ENCODE results near the gene SMG1. TPM values are rescaled to one million over a fixed set of nuclear protein-coding genes. Genes with fewer than 3 reads are reported as not detected.
"Not testable (repeated sequence)": the region's sequence is repeated elsewhere in the genome, so short reads cannot be mapped to it uniquely, and the experiment has no call there.

SMG1 gene
- total RNA-seq, 1 experiment from 2014 or later: 105 TPM

GRCh38 chr16:18931756-18932155 lies 5.5 kb upstream of the SMG1 start:
- no peak overlapping the region for H3K4me3 ChIP-seq (ENCODE audit: low read depth, low read length, poor library complexity, severe bottlenecking)
- TF ChIP-seq, protein P1, sequence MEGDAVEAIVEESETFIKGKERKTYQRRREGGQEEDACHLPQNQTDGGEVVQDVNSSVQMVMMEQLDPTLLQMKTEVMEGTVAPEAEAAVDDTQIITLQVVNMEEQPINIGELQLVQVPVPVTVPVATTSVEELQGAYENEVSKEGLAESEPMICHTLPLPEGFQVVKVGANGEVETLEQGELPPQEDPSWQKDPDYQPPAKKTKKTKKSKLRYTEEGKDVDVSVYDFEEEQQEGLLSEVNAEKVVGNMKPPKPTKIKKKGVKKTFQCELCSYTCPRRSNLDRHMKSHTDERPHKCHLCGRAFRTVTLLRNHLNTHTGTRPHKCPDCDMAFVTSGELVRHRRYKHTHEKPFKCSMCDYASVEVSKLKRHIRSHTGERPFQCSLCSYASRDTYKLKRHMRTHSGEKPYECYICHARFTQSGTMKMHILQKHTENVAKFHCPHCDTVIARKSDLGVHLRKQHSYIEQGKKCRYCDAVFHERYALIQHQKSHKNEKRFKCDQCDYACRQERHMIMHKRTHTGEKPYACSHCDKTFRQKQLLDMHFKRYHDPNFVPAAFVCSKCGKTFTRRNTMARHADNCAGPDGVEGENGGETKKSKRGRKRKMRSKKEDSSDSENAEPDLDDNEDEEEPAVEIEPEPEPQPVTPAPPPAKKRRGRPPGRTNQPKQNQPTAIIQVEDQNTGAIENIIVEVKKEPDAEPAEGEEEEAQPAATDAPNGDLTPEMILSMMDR (conservative IDR thresholded peaks at IDR 0.05; ENCODE audit: low read depth, low read length): no peak
- no peak for TF ChIP-seq EZH2 (IDR thresholded peaks at IDR 0.05; ENCODE audit: borderline replicate concordance, low read depth, low read length, poor library complexity, severe bottlenecking)
- no peak overlapping the region for H3K27ac ChIP-seq (ENCODE audit: low read depth, low read length, poor library complexity, severe bottlenecking)
- DNase-seq (ENCODE audit: low spot score): no peak
- intact Hi-C loops (cut with micrococcal nuclease; ENCODE audit: unreplicated experiment): no loop called here
- no TSS peak for BruUV-seq (replicated peaks)
- H3K36me3 ChIP-seq (ENCODE audit: insufficient read depth, low read length, poor library complexity, severe bottlenecking): no peaks in the 10 kb centered on the region
- ChIA-PET CTCF (no interaction called here), POLR2A (ENCODE audit: low non-redundant PET) (no interaction called here)
- no peaks in the 10 kb centered on the region for H3K27me3 ChIP-seq (replicated peaks; ENCODE audit: insufficient read depth, low read depth, low read length, poor library complexity)
- H3K9me3 ChIP-seq (ENCODE audit: low read depth, low read length, poor library complexity, severe bottlenecking): no peaks in the 10 kb centered on the region
- no peaks in the 10 kb centered on the region for H3K4me1 ChIP-seq (ENCODE audit: insufficient read depth, low read length, poor library complexity, severe bottlenecking)

GRCh38 chr16:18930095-18930494 lies 3.9 kb upstream of the SMG1 start:
- H3K4me3 ChIP-seq (ENCODE audit: low read depth, low read length, poor library complexity, severe bottlenecking); DNase-seq (ENCODE audit: low spot score); POLR2A ChIA-PET (ENCODE audit: low non-redundant PET); H3K9me3 ChIP-seq (ENCODE audit: low read depth, low read length, poor library complexity, severe bottlenecking); H3K27ac ChIP-seq (ENCODE audit: low read depth, low read length, poor library complexity, severe bottlenecking); H3K27me3 ChIP-seq (replicated peaks; ENCODE audit: insufficient read depth, low read depth, low read length, poor library complexity); BruUV-seq (replicated peaks); intact Hi-C loops (cut with micrococcal nuclease; ENCODE audit: unreplicated experiment); H3K4me1 ChIP-seq (ENCODE audit: insufficient read depth, low read length, poor library complexity, severe bottlenecking); CTCF ChIA-PET; H3K36me3 ChIP-seq (ENCODE audit: insufficient read depth, low read length, poor library complexity, severe bottlenecking): not testable (repeated sequence)

GRCh38 chr16:18928073-18928472 lies 1.9 kb upstream of the SMG1 start:
- H3K4me1 ChIP-seq (ENCODE audit: insufficient read depth, low read length, poor library complexity, severe bottlenecking); intact Hi-C loops (cut with micrococcal nuclease; ENCODE audit: unreplicated experiment); H3K27ac ChIP-seq (ENCODE audit: low read depth, low read length, poor library complexity, severe bottlenecking); BruUV-seq (replicated peaks); H3K36me3 ChIP-seq (ENCODE audit: insufficient read depth, low read length, poor library complexity, severe bottlenecking); CTCF ChIA-PET; DNase-seq (ENCODE audit: low spot score); H3K27me3 ChIP-seq (replicated peaks; ENCODE audit: insufficient read depth, low read depth, low read length, poor library complexity); POLR2A ChIA-PET (ENCODE audit: low non-redundant PET); H3K9me3 ChIP-seq (ENCODE audit: low read depth, low read length, poor library complexity, severe bottlenecking); H3K4me3 ChIP-seq (ENCODE audit: low read depth, low read length, poor library complexity, severe bottlenecking): not testable (repeated sequence)

- POLR2A ChIA-PET (ENCODE audit: low non-redundant PET); CTCF ChIA-PET: not testable (repeated sequence)
Observed at GRCh38 chr16:18925215-18925985, 808 bp downstream of the SMG1 start.

DNA sequence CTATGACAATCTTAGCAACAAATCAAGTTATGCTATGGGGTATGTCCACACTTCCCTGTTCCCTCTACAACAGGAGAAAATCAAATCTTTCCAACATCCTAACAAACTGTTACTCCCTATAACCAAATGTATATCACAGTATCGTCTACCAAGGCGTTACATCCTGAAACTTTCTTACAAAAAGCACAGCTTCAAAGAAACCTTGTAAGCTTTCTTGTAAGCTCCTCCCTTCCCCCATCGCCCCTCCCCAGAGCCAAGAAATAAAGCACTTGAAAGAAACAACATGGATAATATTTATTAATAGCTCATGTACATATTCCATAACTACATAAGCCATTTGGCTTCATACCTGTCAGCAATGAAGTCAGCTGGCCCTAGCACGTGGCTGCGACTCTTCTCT lies 2.3 kb downstream of the SMG1 start:
- H3K4me1 ChIP-seq (ENCODE audit: insufficient read depth, low read length, poor library complexity, severe bottlenecking); BruUV-seq (replicated peaks); CTCF ChIA-PET; POLR2A ChIA-PET (ENCODE audit: low non-redundant PET); H3K27ac ChIP-seq (ENCODE audit: low read depth, low read length, poor library complexity, severe bottlenecking); H3K36me3 ChIP-seq (ENCODE audit: insufficient read depth, low read length, poor library complexity, severe bottlenecking); H3K9me3 ChIP-seq (ENCODE audit: low read depth, low read length, poor library complexity, severe bottlenecking); DNase-seq (ENCODE audit: low spot score); H3K27me3 ChIP-seq (replicated peaks; ENCODE audit: insufficient read depth, low read depth, low read length, poor library complexity); intact Hi-C loops (cut with micrococcal nuclease; ENCODE audit: unreplicated experiment): not testable (repeated sequence)
- H3K4me3 ChIP-seq (ENCODE audit: low read depth, low read length, poor library complexity, severe bottlenecking): peak overlapping the region; percentile 72

More at GRCh38 chr16:18925215-18925985, 808 bp downstream of the SMG1 start:
- H3K27me3 ChIP-seq (replicated peaks; ENCODE audit: insufficient read depth, low read depth, low read length, poor library complexity); H3K4me1 ChIP-seq (ENCODE audit: insufficient read depth, low read length, poor library complexity, severe bottlenecking); BruUV-seq (replicated peaks); H3K36me3 ChIP-seq (ENCODE audit: insufficient read depth, low read length, poor library complexity, severe bottlenecking); H3K9me3 ChIP-seq (ENCODE audit: low read depth, low read length, poor library complexity, severe bottlenecking); intact Hi-C loops (cut with micrococcal nuclease; ENCODE audit: unreplicated experiment): not testable (repeated sequence)
- Histone ChIP-seq H3K27ac (ENCODE audit: low read depth, low read length, poor library complexity, severe bottlenecking) (peak overlapping the region; percentile 84), H3K4me3 (ENCODE audit: low read depth, low read length, poor library complexity, severe bottlenecking) (peak overlapping the region; percentile 72)
- DNase-seq (ENCODE audit: low spot score): peak; percentile 34

DNA sequence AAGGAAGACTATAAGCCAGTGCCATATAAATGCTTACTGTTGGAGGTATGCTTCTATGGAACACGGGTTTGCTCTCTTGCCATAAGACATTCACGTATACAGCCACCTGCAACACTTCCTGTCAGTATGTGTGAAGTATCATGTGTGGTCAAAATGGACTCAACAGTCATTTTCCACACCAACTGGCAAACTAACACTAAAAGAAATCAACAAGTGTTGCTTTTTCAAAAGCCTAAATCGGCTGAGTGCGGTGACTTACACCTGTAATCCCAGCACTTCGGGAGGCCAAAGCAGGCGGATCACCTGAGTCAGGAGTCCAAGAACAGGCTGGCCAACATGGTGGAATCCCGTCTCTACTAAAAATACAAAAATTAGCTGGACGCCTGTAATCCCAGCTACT lies 3.1 kb downstream of the SMG1 start:
- intact Hi-C loops (cut with micrococcal nuclease; ENCODE audit: unreplicated experiment); POLR2A ChIA-PET (ENCODE audit: low non-redundant PET); H3K4me3 ChIP-seq (ENCODE audit: low read depth, low read length, poor library complexity, severe bottlenecking); H3K4me1 ChIP-seq (ENCODE audit: insufficient read depth, low read length, poor library complexity, severe bottlenecking); H3K27ac ChIP-seq (ENCODE audit: low read depth, low read length, poor library complexity, severe bottlenecking); CTCF ChIA-PET; H3K9me3 ChIP-seq (ENCODE audit: low read depth, low read length, poor library complexity, severe bottlenecking); H3K36me3 ChIP-seq (ENCODE audit: insufficient read depth, low read length, poor library complexity, severe bottlenecking); DNase-seq (ENCODE audit: low spot score); H3K27me3 ChIP-seq (replicated peaks; ENCODE audit: insufficient read depth, low read depth, low read length, poor library complexity); BruUV-seq (replicated peaks): not testable (repeated sequence)

DNA sequence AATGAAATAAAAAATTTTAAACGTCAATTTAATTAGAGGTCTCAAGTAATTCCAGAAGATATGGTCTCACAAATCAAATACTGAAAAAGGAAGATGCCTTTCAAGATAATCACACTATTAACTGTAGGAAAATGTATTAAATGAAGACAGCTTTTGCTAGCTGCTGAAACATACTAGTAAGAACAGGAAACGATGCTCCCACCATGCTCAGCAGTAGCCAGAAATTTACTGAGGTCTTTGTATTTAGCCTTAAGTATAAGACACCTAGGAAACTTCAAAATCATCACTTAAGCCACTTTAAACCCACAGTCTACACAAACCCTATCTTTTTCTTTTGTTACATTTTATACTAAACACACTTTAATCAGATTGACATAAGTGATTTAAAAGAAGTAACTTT lies 16.6 kb downstream of the SMG1 start:
- H3K27ac ChIP-seq (ENCODE audit: low read depth, low read length, poor library complexity, severe bottlenecking); POLR2A ChIA-PET (ENCODE audit: low non-redundant PET); H3K36me3 ChIP-seq (ENCODE audit: insufficient read depth, low read length, poor library complexity, severe bottlenecking); CTCF ChIA-PET; H3K4me3 ChIP-seq (ENCODE audit: low read depth, low read length, poor library complexity, severe bottlenecking); H3K4me1 ChIP-seq (ENCODE audit: insufficient read depth, low read length, poor library complexity, severe bottlenecking); BruUV-seq (replicated peaks); H3K9me3 ChIP-seq (ENCODE audit: low read depth, low read length, poor library complexity, severe bottlenecking); intact Hi-C loops (cut with micrococcal nuclease; ENCODE audit: unreplicated experiment); H3K27me3 ChIP-seq (replicated peaks; ENCODE audit: insufficient read depth, low read depth, low read length, poor library complexity); DNase-seq (ENCODE audit: low spot score): not testable (repeated sequence)
